Endometrial microvascular endothelial cells (primary cell): ENCODE data around the gene PRELID1. TPM values are rescaled to one million over a fixed set of nuclear protein-coding genes. Genes with fewer than 3 reads are reported as not detected.
"Not testable (repeated sequence)": the region's sequence is repeated elsewhere in the genome, so short reads cannot be mapped to it uniquely, and the experiment has no call there.

Experiments used
- in situ Hi-C: cut with HindIII; loops from 2 replicates; pipeline ENCODE4 v1.10.0; 2017; ENCODE audit warnings: low sequenced_read_pairs, low pct_unique_long_range_greater_than_20kb; ENCODE audit errors: inconsistent ontology term
- total RNA-seq: library from RNA; depleted of rRNA; stranded (reverse); fragments of >200 nt; gene quantifications from one replicate; pipeline ENCODE4 v1.2.3, GENCODE V29; 2015; ENCODE audit errors: inconsistent ontology term

The PRELID1 gene
- 226 TPM for total RNA-seq

- in situ Hi-C loops: no loop called here
Measured at GRCh38 chr5:177303121-177303924, at the start of gene PRELID1, which contains the start of gene RAB24. PRELID1 (plus strand) TSS chr5:177303799; CDS start chr5:177303986, 187 bp downstream. RAB24 (minus strand) TSS chr5:177303719; CDS start chr5:177303288, 431 bp downstream.

- in situ Hi-C loops: no loop called here
Measured at GRCh38 chr5:177256296-177256695, 47.3 kb upstream of the PRELID1 start.

- in situ Hi-C loops: not testable (repeated sequence)
Measured at GRCh38 chr5:177258711-177259110, 44.9 kb upstream of the PRELID1 start.

GRCh38 chr5:177260961-177261360 is 42.6 kb upstream of the PRELID1 start:
- in situ Hi-C loops: no loop called here

GRCh38 chr5:177261510-177261909 is 42.1 kb upstream of the PRELID1 start:
- in situ Hi-C loops: no loop called here

GRCh38 chr5:177264178-177264577 is 39.4 kb upstream of the PRELID1 start:
- in situ Hi-C loops: no loop called here

- in situ Hi-C loops: no loop called here
Measured at GRCh38 chr5:177265395-177265794, 38.2 kb upstream of the PRELID1 start.

- in situ Hi-C loops: no loop called here
Measured at GRCh38 chr5:177269232-177269895, 34.2 kb upstream of the PRELID1 start.

GRCh38 chr5:177269976-177270375 is 33.6 kb upstream of the PRELID1 start:
- in situ Hi-C loops: no loop called here

- in situ Hi-C loops: no loop called here
Measured at GRCh38 chr5:177270653-177271052, 32.9 kb upstream of the PRELID1 start.

- in situ Hi-C loops: no loop called here
Measured at GRCh38 chr5:177271113-177271512, 32.5 kb upstream of the PRELID1 start.

- in situ Hi-C loops: no loop called here
Measured at GRCh38 chr5:177275883-177276282, 27.7 kb upstream of the PRELID1 start.

- in situ Hi-C loops: no loop called here
Measured at GRCh38 chr5:177276886-177277285, 26.7 kb upstream of the PRELID1 start.

- in situ Hi-C loops: no loop called here
Measured at GRCh38 chr5:177288191-177288590, 15.4 kb upstream of the PRELID1 start.

GRCh38 chr5:177290816-177291596 is 12.6 kb upstream of the PRELID1 start:
- in situ Hi-C loops: no loop called here

GRCh38 chr5:177291735-177292134 is 11.9 kb upstream of the PRELID1 start:
- in situ Hi-C loops: no loop called here

- in situ Hi-C loops: no loop called here
Measured at GRCh38 chr5:177293819-177294581, 9.6 kb upstream of the PRELID1 start.

GRCh38 chr5:177294632-177295031 is 9.0 kb upstream of the PRELID1 start:
- in situ Hi-C loops: no loop called here

- in situ Hi-C loops: no loop called here
Measured at GRCh38 chr5:177295924-177296323, 7.7 kb upstream of the PRELID1 start.
